Fibroblast of lung (primary cell): ENCODE measurements around the gene ARHGEF16. TPM values are rescaled to one million over a fixed set of nuclear protein-coding genes. Genes with fewer than 3 reads are reported as not detected.

ENCODE experiments used
- DNase-seq, 2 donors: peaks; one replicate each; pipeline versions ENCODE4 v3.0.0 to v3.0.0-alpha.2; 2010; ENCODE audit warnings: low read depth in 2 of 2
- H2AFZ ChIP-seq: 2 replicates; pipeline ENCODE4 v1.5.1; 2012; ENCODE audit warnings: low read length, control low read depth, inconsistent platforms
- H3K27ac ChIP-seq: 2 replicates; pipeline ENCODE4 v1.5.1; 2011; ENCODE audit warnings: low read length, control low read depth; ENCODE audit not compliant: insufficient read depth
- H3K27me3 ChIP-seq: 2 replicates; pipeline ENCODE4 v1.5.1; 2011; ENCODE audit warnings: mild to moderate bottlenecking, low read length; ENCODE audit not compliant: control insufficient read depth, insufficient read depth
- H3K36me3 ChIP-seq: 2 replicates; pipeline ENCODE4 v1.5.1; 2011; ENCODE audit warnings: low read length; ENCODE audit not compliant: control insufficient read depth, insufficient read depth
- H3K4me1 ChIP-seq: 2 replicates; pipeline ENCODE4 v1.5.1; 2011; ENCODE audit warnings: low read length; ENCODE audit not compliant: control insufficient read depth, insufficient read depth; ENCODE audit errors: extremely low read depth
- H3K4me2 ChIP-seq: 2 replicates; pipeline ENCODE4 v1.5.1; 2011; ENCODE audit warnings: low read length, control low read depth; ENCODE audit not compliant: insufficient read depth; ENCODE audit errors: extremely low read depth
- H3K4me3 ChIP-seq, 4 experiments: fragments of 200-600 bp in 1 of 4; sonication (generic) in 1 of 4; replicated peaks in 1 of 4; 2 replicates each; pipeline ENCODE4 v1.5.1; 2011 to 2016; ENCODE audit warnings: low read length in 4 of 4, low read depth in 3 of 4, mild to moderate bottlenecking in 3 of 4, control low read depth in 2 of 4, inconsistent platforms in 1 of 4, mixed read lengths in 1 of 4; ENCODE audit not compliant: insufficient read depth in 1 of 4; ENCODE audit errors: control extremely low read depth in 1 of 4
- H3K79me2 ChIP-seq: 2 replicates; pipeline ENCODE4 v1.5.1; 2012; ENCODE audit warnings: mild to moderate bottlenecking, low read length, inconsistent platforms; ENCODE audit not compliant: control insufficient read depth, insufficient read depth
- H3K9ac ChIP-seq: 2 replicates; pipeline ENCODE4 v1.5.1; 2011; ENCODE audit warnings: mild to moderate bottlenecking, low read length, control low read depth; ENCODE audit not compliant: insufficient read depth
- H3K9me3 ChIP-seq: 2 replicates; pipeline ENCODE4 v1.5.1; 2012; ENCODE audit warnings: low read depth, low read length; ENCODE audit not compliant: control insufficient read depth, insufficient read depth
- H4K20me1 ChIP-seq: 2 replicates; pipeline ENCODE4 v1.5.1; 2011; ENCODE audit warnings: low read length; ENCODE audit not compliant: control insufficient read depth, insufficient read depth; ENCODE audit errors: extremely low read depth
- CTCF ChIP-seq, 2 donors: IDR thresholded peaks in 1 of 2; conservative IDR thresholded peaks in 1 of 2; 1 replicate in 1 of 2; 2 replicates in 1 of 2; pipeline ENCODE4 v1.5.1; 2011 to 2012; ENCODE audit warnings: low read length in 2 of 2, control low read depth in 1 of 2, inconsistent platforms in 1 of 2, low read depth in 1 of 2, mild to moderate bottlenecking in 1 of 2
- EZH2 ChIP-seq: IDR thresholded peaks from 2 replicates; pipeline ENCODE4 v1.5.1; 2012; ENCODE audit warnings: low read length, control low read depth, mild to moderate bottlenecking; ENCODE audit errors: missing control alignments
- polyA plus RNA-seq, 2 donors: library from polyadenylated mRNA; depleted of rRNA in 1 of 2; stranded (reverse) in 1 of 2; unstranded in 1 of 2; fragments of >200 nt; gene quantifications; 2 replicates each; pipeline ENCODE4 v1.2.1, GENCODE V29; 2011 to 2012; ENCODE audit warnings: missing spikeins in 1 of 2
- total RNA-seq: library from RNA; depleted of rRNA; stranded (reverse); fragments of >200 nt; gene quantifications from 2 replicates; pipeline ENCODE4 v1.2.1, GENCODE V29; 2014

The ARHGEF16 gene
- total and polyA plus RNA-seq, 2 donors (not counting 1 experiment from before 2014, with no cell fraction given): 0.02 to 0.17 TPM

- Histone ChIP-seq H3K27ac (no peak overlapping the region), H3K9me3 (no peaks in the 10 kb centered on the region), H3K27me3 (no peaks in the 10 kb centered on the region), H4K20me1 (no peaks in the 10 kb centered on the region), H3K9ac (no peak overlapping the region), H2AFZ (no peak overlapping the region), H3K4me1 (no peaks in the 10 kb centered on the region), H3K79me2 (no peaks in the 10 kb centered on the region), H3K36me3 (no peaks in the 10 kb centered on the region), H3K4me3 (no peak overlapping the region), H3K4me2 (no peak overlapping the region)
- TF ChIP-seq CTCF (conservative IDR thresholded peaks at IDR 0.05 in 1 of 2, IDR thresholded peaks at IDR 0.05 in 1 of 2; ENCODE audit: low read depth in 1 of 2, low read length in 2 of 2) (peak in 1 of 2 donors; percentile 6), EZH2 (no peak)
- DNase-seq: no peak
Observed at GRCh38 chr1:3482378-3482849, 27.9 kb downstream of the ARHGEF16 start.

- no peak for DNase-seq
- TF ChIP-seq CTCF (conservative IDR thresholded peaks at IDR 0.05 in 1 of 2, IDR thresholded peaks at IDR 0.05 in 1 of 2; ENCODE audit: low read depth in 1 of 2, low read length in 2 of 2) (no peak), EZH2 (no peak)
- no peak overlapping the region for H3K27ac ChIP-seq
Observed at GRCh38 chr1:3483380-3483779, 28.9 kb downstream of the ARHGEF16 start.

GRCh38 chr1:3483801-3484444 is 29.5 kb downstream of the ARHGEF16 start:
- Histone ChIP-seq H3K36me3 (no peaks in the 10 kb centered on the region), H3K4me1 (no peaks in the 10 kb centered on the region), H4K20me1 (no peaks in the 10 kb centered on the region), H3K9ac (no peak overlapping the region), H3K4me3 (no peak overlapping the region), H3K79me2 (no peaks in the 10 kb centered on the region), H3K27me3 (no peaks in the 10 kb centered on the region), H3K27ac (no peak overlapping the region), H2AFZ (no peak overlapping the region), H3K4me2 (no peak overlapping the region), H3K9me3 (no peaks in the 10 kb centered on the region)
- no peak for DNase-seq
- TF ChIP-seq EZH2 (no peak), CTCF (conservative IDR thresholded peaks at IDR 0.05 in 1 of 2, IDR thresholded peaks at IDR 0.05 in 1 of 2; ENCODE audit: low read depth in 1 of 2, low read length in 2 of 2) (peak; percentile 81 to 86)

More at GRCh38 chr1:3483380-3483779, 28.9 kb downstream of the ARHGEF16 start:
- Histone ChIP-seq H3K9me3 (no peaks in the 10 kb centered on the region), H3K36me3 (no peaks in the 10 kb centered on the region), H3K9ac (no peak overlapping the region), H3K79me2 (no peaks in the 10 kb centered on the region), H3K4me2 (no peak overlapping the region), H3K4me3 (no peak overlapping the region), H3K4me1 (no peaks in the 10 kb centered on the region), H4K20me1 (no peaks in the 10 kb centered on the region), H3K27me3 (no peaks in the 10 kb centered on the region), H2AFZ (no peak overlapping the region)
